Measurements from ENCODE around the gene IVNS1ABP.

DNA sequence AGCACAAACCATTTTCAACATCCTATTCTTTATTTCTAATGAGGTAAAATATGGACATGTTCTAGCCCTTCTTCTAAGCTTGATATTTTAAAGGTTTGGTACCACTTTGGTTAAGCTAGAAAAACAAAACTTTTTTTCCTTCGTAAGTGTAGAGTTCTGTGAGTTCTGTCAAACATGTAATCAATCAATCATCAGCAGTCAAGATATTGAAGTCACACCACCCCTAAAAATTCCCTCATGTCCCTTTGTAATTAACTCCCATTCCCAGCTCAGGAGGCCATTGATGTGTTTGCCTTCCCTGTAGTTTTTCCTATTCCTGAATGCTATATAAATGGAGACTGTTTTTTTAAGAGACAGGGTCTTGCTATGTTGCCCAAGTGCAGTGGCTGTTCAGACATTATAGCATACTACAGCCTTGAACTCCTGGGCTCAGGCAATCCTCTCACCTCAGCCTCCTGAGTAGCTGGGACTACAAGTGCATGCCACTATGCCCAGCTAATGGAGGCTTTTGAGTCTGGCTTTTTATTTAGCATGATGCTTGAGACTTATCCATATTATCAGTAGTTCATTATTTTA, 23.0 kb downstream of the IVNS1ABP start:
- TF ChIP-seq, protein P1, sequence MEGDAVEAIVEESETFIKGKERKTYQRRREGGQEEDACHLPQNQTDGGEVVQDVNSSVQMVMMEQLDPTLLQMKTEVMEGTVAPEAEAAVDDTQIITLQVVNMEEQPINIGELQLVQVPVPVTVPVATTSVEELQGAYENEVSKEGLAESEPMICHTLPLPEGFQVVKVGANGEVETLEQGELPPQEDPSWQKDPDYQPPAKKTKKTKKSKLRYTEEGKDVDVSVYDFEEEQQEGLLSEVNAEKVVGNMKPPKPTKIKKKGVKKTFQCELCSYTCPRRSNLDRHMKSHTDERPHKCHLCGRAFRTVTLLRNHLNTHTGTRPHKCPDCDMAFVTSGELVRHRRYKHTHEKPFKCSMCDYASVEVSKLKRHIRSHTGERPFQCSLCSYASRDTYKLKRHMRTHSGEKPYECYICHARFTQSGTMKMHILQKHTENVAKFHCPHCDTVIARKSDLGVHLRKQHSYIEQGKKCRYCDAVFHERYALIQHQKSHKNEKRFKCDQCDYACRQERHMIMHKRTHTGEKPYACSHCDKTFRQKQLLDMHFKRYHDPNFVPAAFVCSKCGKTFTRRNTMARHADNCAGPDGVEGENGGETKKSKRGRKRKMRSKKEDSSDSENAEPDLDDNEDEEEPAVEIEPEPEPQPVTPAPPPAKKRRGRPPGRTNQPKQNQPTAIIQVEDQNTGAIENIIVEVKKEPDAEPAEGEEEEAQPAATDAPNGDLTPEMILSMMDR (IDR thresholded peaks at IDR 0.05): no peak
- TF ChIP-seq POLR2A (IDR thresholded peaks at IDR 0.05; ENCODE audit: low read depth) (no peak), EP300 (IDR thresholded peaks at IDR 0.05) (no peak)
